Measurements from ENCODE around the gene LRATD1.
"Not testable (repeated sequence)": the region's sequence is repeated elsewhere in the genome, so short reads cannot be mapped to it uniquely, and the experiment has no call there.

LRATD1 gene

DNA sequence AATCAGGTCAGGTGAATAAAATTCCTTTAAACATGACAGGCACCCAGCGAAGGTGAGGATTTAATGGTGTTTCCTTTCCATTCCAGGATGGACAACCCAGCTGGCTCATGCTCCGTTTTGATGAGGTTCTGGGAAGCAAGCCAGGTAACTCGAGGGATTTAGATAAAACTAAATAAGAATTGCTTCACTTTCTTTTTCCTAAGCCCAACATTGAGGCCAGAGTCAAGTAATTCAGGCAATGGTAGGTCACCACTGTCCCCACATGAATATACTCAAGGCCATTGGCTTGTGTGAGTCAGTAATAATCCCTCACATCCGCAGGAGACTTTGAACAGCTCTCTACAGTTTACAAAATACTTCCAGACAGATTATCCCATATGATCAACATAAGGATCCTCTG lies 16.2 kb upstream of the LRATD1 start:
- Histone ChIP-seq H3K4me1 (ENCODE audit: control insufficient read depth, insufficient read depth, low read length, poor library complexity, severe bottlenecking) (no peaks in the 10 kb centered on the region), H3K27ac (ENCODE audit: low read depth, low read length, severe bottlenecking) (no peak overlapping the region), H3K9me3 (ENCODE audit: control insufficient read depth, low read length) (no peaks in the 10 kb centered on the region), H3K36me3 (ENCODE audit: control insufficient read depth, insufficient read depth, low read length) (no peaks in the 10 kb centered on the region), H3K4me3 (ENCODE audit: extremely low read depth, insufficient read depth, low read length, poor library complexity, severe bottlenecking) (no peak overlapping the region)
- WGBS, 2 experiments (ENCODE audit: insufficient coverage in 2 of 2) = 67 to 100% methylated on average over 2 of the region's 4 CpGs

DNA sequence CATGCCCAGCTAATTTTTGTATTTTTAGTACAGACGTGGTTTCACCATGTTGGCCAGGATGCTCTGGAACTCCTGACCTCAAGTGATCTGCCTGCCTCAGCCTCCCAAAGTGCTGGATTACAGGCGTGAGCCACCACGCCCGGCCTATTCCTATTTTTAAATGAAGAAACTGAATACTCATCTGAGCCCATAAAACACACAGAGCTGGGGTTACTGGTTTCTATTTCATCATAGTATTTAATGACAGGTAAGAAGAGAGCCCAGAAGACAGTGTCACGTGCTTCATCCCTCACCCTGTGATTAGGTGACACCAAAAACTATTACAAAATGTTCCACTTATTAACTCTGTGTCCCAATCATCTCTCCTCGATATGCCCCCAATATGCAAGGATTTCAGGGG lies 15.6 kb upstream of the LRATD1 start:
- no peaks in the 10 kb centered on the region for H3K36me3 ChIP-seq (ENCODE audit: control insufficient read depth, insufficient read depth, low read length)
- H3K4me3 ChIP-seq (ENCODE audit: extremely low read depth, insufficient read depth, low read length, poor library complexity, severe bottlenecking) = no peak overlapping the region
- H3K4me1 ChIP-seq (ENCODE audit: control insufficient read depth, insufficient read depth, low read length, poor library complexity, severe bottlenecking) = no peaks in the 10 kb centered on the region
- H3K9me3 ChIP-seq (ENCODE audit: control insufficient read depth, low read length) = no peaks in the 10 kb centered on the region
- no peak overlapping the region for H3K27ac ChIP-seq (ENCODE audit: low read depth, low read length, severe bottlenecking)
- 75 to 96% methylated on average over 1 to 4 of the region's 6 CpGs for whole genome bisulfite sequencing, 2 experiments (ENCODE audit: insufficient coverage in 2 of 2)

DNA sequence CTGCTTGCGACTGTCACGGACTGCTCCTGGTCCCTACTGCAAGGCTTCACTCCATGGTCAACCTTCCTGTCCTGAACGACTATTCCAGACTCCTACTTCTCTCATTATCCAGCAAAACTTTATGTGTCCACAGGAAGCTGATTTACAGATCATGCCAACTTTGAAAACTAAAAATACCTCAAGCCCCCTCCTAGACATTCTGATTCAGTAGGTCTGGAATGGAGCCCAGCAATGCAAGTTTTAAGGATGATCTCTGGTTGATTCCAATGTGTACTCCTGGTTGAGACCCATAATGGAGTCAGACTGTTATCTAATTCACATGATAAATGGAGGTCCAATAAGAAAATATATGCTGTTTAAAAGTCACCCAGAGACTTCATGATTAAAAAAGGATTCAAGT lies 13.1 kb upstream of the LRATD1 start:
- WGBS, 2 experiments (ENCODE audit: insufficient coverage in 2 of 2) = 88 to 100% methylated on average over 2 to 3 of the region's 3 CpGs
- Histone ChIP-seq H3K4me3 (ENCODE audit: extremely low read depth, insufficient read depth, low read length, poor library complexity, severe bottlenecking) (no peak overlapping the region), H3K9me3 (ENCODE audit: control insufficient read depth, low read length) (no peaks in the 10 kb centered on the region), H3K36me3 (ENCODE audit: control insufficient read depth, insufficient read depth, low read length) (no peaks in the 10 kb centered on the region), H3K4me1 (ENCODE audit: control insufficient read depth, insufficient read depth, low read length, poor library complexity, severe bottlenecking) (no peaks in the 10 kb centered on the region), H3K27ac (ENCODE audit: low read depth, low read length, severe bottlenecking) (no peak overlapping the region)

DNA sequence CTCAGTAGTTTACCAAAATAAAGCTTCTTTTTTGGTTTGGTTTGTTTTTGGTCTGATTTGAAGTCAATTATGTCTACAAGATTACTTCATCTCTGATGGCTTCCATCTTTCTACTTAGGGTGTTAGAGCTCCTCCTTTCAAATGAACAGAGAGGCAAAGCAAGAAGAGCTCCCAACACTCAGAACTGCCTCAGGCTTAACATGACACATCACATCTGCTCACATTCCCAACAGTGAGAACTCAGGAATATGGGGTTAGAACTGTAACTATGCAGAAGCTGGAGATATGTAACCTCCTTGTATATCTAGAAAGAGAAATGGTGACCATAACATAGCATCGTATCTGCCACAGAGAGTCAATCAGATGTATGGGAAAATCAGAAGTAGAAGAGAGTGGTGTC lies 11.4 kb upstream of the LRATD1 start:
- Histone ChIP-seq H3K4me1 (ENCODE audit: control insufficient read depth, insufficient read depth, low read length, poor library complexity, severe bottlenecking) (no peaks in the 10 kb centered on the region), H3K27ac (ENCODE audit: low read depth, low read length, severe bottlenecking) (no peak overlapping the region), H3K9me3 (ENCODE audit: control insufficient read depth, low read length) (no peaks in the 10 kb centered on the region), H3K36me3 (ENCODE audit: control insufficient read depth, insufficient read depth, low read length) (no peaks in the 10 kb centered on the region), H3K4me3 (ENCODE audit: extremely low read depth, insufficient read depth, low read length, poor library complexity, severe bottlenecking) (no peak overlapping the region)
- WGBS, 2 experiments (ENCODE audit: insufficient coverage in 2 of 2) = 100% methylated on average over 1 of the region's 1 CpG

DNA sequence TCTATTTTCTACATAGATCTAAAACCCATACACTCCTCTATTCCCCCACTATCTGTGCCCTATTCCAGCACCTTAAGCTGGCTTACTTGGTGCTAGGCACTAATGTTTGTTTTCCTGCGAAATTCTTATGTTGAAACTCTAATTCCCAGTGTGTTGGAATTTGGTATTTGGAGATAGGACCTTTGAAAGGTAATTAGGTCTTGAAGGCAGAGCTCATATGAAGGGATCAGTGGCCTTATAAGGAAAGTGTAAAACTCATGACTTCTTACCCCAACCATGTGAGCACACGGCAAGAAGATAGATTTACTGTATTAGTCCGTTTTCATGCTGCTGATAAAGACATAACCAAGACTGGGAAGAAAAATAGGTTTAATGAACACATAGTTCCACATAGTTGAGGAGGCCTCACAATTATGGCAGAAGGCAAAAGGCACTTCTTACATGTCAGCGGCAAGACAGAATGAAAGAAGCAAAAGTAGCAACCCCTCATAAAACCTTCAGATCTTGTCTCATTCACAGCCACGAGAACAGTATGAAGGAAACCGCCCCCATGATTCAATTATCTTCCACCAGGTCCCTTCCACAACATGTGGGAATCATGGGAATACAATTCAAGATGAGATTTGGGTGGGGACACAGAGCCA lies 10.5 kb upstream of the LRATD1 start:
- no peaks in the 10 kb centered on the region for H3K9me3 ChIP-seq (ENCODE audit: control insufficient read depth, low read length)
- H3K36me3 ChIP-seq (ENCODE audit: control insufficient read depth, insufficient read depth, low read length) = no peaks in the 10 kb centered on the region
- no peak overlapping the region for H3K4me3 ChIP-seq (ENCODE audit: extremely low read depth, insufficient read depth, low read length, poor library complexity, severe bottlenecking)
- no peak overlapping the region for H3K27ac ChIP-seq (ENCODE audit: low read depth, low read length, severe bottlenecking)
- H3K4me1 ChIP-seq (ENCODE audit: control insufficient read depth, insufficient read depth, low read length, poor library complexity, severe bottlenecking) = no peaks in the 10 kb centered on the region
- WGBS, 2 experiments (ENCODE audit: insufficient coverage in 2 of 2) = 92 to 100% methylated on average over 2 to 4 of the region's 6 CpGs

DNA sequence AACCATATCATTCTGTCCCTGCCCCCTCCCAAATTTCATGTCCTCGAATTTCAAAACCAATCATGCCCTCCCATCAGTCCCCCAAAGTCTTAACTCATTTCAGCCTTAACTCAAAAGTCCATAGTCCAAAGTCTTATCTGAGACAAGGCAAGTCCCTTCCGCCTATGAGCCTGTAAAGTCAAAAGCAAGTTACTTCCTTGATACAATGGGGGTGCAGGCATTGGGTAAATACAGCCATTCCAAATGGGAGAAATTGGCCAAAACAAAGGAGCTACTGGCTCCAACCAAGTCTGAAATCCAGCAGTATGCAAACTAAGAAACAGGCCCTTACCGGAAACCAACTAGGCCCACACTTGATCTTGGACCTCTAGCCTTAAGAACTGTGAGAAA lies 10.0 kb upstream of the LRATD1 start:
- H3K36me3 ChIP-seq (ENCODE audit: control insufficient read depth, insufficient read depth, low read length); H3K9me3 ChIP-seq (ENCODE audit: control insufficient read depth, low read length); H3K4me3 ChIP-seq (ENCODE audit: extremely low read depth, insufficient read depth, low read length, poor library complexity, severe bottlenecking); H3K27ac ChIP-seq (ENCODE audit: low read depth, low read length, severe bottlenecking); H3K4me1 ChIP-seq (ENCODE audit: control insufficient read depth, insufficient read depth, low read length, poor library complexity, severe bottlenecking): not testable (repeated sequence)
- 82 to 90% methylated on average over 2 of the region's 3 CpGs for WGBS, 2 experiments (ENCODE audit: insufficient coverage in 2 of 2)

DNA sequence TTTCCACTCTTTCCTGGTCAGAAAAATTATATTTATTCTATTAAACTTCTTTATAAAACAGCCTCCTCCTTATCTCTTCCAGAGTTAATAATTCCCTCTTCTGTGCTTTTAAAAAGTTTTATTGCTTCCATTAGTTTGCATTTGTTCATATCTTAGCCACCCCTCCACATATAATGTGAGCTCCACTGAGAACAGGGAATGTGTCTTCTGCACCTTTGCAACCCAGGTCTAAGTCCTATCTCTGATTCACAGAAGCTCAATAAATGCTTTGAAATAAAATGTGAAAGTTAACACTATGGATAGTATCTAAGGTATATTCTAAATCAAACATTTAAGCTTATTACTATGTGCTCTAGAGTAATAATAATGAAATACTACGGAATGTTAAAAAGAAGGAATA lies 9.3 kb upstream of the LRATD1 start:
- no peaks in the 10 kb centered on the region for H3K36me3 ChIP-seq (ENCODE audit: control insufficient read depth, insufficient read depth, low read length)
- no peaks in the 10 kb centered on the region for H3K9me3 ChIP-seq (ENCODE audit: control insufficient read depth, low read length)
- H3K4me1 ChIP-seq (ENCODE audit: control insufficient read depth, insufficient read depth, low read length, poor library complexity, severe bottlenecking) = no peaks in the 10 kb centered on the region
- 80% methylated on average over 1 of the region's 1 CpG; no CpG with 5 or more reads in 1 of the 2 experiments for WGBS, 2 experiments (ENCODE audit: insufficient coverage in 2 of 2)
- no peak overlapping the region for H3K27ac ChIP-seq (ENCODE audit: low read depth, low read length, severe bottlenecking)
- no peak overlapping the region for H3K4me3 ChIP-seq (ENCODE audit: extremely low read depth, insufficient read depth, low read length, poor library complexity, severe bottlenecking)

DNA sequence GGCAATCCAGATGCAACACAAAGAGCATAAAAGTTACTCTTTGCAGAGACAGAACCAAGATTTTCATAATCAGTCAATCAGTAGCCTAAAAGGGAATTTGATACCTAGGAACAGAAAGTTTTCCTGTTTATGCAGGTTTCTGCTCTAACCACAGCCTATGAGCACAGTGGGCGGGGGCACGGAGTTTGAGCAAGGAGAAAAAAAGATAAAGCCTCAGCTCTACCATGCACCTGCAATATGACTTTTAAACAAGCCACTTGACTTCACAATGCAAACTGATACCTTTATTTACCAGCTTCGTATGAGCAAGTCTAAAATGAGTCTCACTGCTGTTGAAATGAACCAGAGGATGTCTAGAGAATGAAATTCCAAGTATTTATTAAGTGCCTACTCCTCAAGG lies 5.6 kb upstream of the LRATD1 start:
- Histone ChIP-seq H3K4me3 (ENCODE audit: extremely low read depth, insufficient read depth, low read length, poor library complexity, severe bottlenecking) (no peak overlapping the region), H3K4me1 (ENCODE audit: control insufficient read depth, insufficient read depth, low read length, poor library complexity, severe bottlenecking) (peaks cover 6% of the 10 kb centered on the region), H3K36me3 (ENCODE audit: control insufficient read depth, insufficient read depth, low read length) (no peaks in the 10 kb centered on the region), H3K27ac (ENCODE audit: low read depth, low read length, severe bottlenecking) (no peak overlapping the region), H3K9me3 (ENCODE audit: control insufficient read depth, low read length) (no peaks in the 10 kb centered on the region)
- 94 to 100% methylated on average over 2 to 3 of the region's 3 CpGs for WGBS, 2 experiments (ENCODE audit: insufficient coverage in 2 of 2)

DNA sequence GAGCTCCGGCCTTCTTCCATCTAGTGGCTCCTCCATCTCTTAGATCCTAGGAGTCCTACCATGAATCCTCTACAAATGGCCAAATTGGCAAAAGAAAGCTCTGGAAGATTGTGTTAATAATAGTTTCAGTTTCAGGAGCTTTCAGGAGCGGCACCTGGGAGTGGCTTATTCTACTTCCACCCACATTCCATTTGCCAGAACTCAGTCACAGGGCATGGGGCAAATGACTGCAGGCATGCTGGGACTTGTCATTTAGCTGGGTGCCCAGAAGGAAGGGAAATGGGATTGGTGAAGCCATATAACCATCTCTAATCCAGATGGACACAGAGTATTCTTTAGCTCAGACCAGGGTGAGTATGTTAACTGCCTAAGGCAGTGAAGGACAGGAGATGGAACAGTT lies 3.6 kb upstream of the LRATD1 start:
- no peak overlapping the region for H3K27ac ChIP-seq (ENCODE audit: low read depth, low read length, severe bottlenecking)
- no CpG with 5 or more reads among the region's 2 CpGs for WGBS, 2 experiments (ENCODE audit: insufficient coverage in 2 of 2)

DNA sequence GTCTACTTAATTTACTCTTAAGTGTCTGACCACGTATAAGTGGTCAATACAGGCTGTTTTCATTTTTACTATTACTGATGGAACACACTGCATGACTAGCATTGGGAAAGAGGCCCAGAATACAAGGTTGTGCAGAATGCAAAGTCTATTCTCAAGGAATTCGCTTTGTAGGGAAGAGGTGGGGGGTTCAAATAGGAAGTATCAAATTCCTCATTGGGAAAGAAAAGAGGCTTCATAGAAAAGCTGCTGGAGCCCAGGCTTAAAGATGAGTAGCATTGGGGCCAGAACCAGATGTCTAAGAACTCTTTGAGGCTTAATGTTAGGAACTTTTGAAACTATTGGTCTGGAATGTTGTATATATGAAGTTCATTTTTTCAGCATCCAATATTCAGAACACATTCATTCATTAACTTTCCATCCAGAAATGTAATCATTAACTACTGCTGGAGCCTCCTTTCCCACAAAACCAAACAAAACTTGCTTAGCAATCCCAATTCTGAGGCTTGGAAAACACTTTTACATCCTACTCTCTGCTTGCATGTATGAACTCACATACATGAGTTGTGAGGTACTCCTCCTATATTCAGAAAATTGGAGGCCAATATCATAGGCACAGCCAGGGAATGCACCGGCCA lies 994 bp upstream of the LRATD1 start:
- Histone ChIP-seq H3K9me3 (ENCODE audit: control insufficient read depth, low read length) (no peaks in the 10 kb centered on the region), H3K4me3 (ENCODE audit: extremely low read depth, insufficient read depth, low read length, poor library complexity, severe bottlenecking) (peak overlapping the region; percentile 51), H3K36me3 (ENCODE audit: control insufficient read depth, insufficient read depth, low read length) (no peaks in the 10 kb centered on the region), H3K4me1 (ENCODE audit: control insufficient read depth, insufficient read depth, low read length, poor library complexity, severe bottlenecking) (peaks cover 6% of the 10 kb centered on the region), H3K27ac (ENCODE audit: low read depth, low read length, severe bottlenecking) (no peak overlapping the region)
- WGBS, 2 experiments (ENCODE audit: insufficient coverage in 2 of 2) = 59 to 81% methylated on average over 2 to 3 of the region's 3 CpGs

More for the DNA sequence above, 3.6 kb upstream of the LRATD1 start:
- Histone ChIP-seq H3K9me3 (ENCODE audit: control insufficient read depth, low read length) (no peaks in the 10 kb centered on the region), H3K4me3 (ENCODE audit: extremely low read depth, insufficient read depth, low read length, poor library complexity, severe bottlenecking) (no peak overlapping the region), H3K4me1 (ENCODE audit: control insufficient read depth, insufficient read depth, low read length, poor library complexity, severe bottlenecking) (peaks cover 6% of the 10 kb centered on the region), H3K36me3 (ENCODE audit: control insufficient read depth, insufficient read depth, low read length) (no peaks in the 10 kb centered on the region)

DNA sequence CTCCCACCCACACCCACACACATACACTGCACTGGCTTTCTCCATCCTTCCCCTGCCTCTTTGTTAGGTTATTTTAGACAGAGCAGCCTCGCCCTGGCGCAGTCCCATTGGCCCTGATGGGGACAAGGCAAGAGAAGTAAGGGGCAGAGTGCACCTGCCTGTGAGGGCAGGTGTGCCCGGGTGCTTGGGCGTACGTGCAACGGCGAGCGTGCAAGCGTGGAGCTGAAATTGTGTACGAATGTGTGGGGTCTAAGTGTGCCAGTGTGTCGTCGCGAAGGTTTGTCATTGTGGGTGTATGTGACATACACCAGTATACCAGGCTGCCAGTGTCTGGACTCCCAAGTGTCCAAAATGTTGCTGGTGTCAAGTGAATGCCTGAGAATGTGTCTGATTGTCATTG lies 544 bp downstream of the LRATD1 start:
- no peaks in the 10 kb centered on the region for H3K36me3 ChIP-seq (ENCODE audit: control insufficient read depth, insufficient read depth, low read length)
- H3K9me3 ChIP-seq (ENCODE audit: control insufficient read depth, low read length) = no peaks in the 10 kb centered on the region
- H3K4me3 ChIP-seq (ENCODE audit: extremely low read depth, insufficient read depth, low read length, poor library complexity, severe bottlenecking) = peak overlapping the region; percentile 51
- H3K27ac ChIP-seq (ENCODE audit: low read depth, low read length, severe bottlenecking) = no peak overlapping the region
- WGBS, 2 experiments (ENCODE audit: insufficient coverage in 2 of 2) = 6 to 7% methylated on average over 13 of the region's 13 CpGs
- peaks cover 6% of the 10 kb centered on the region for H3K4me1 ChIP-seq (ENCODE audit: control insufficient read depth, insufficient read depth, low read length, poor library complexity, severe bottlenecking)

All from mesodermal cell (in vitro differentiated cells).